GM06990 (cell line): ENCODE data around the gene OPRM1.
"Not testable (repeated sequence)": the region's sequence is repeated elsewhere in the genome, so short reads cannot be mapped to it uniquely, and the experiment has no call there.

ENCODE experiments used
- DNase-seq: peaks from one replicate; pipeline ENCODE4 v3.0.0-alpha.2; 2011; ENCODE audit not compliant: insufficient read length; ENCODE audit errors: extremely low read depth
- H3K27me3 ChIP-seq: replicated peaks from 2 replicates; pipeline ENCODE4 v1.6.0; 2011; ENCODE audit warnings: low read length; ENCODE audit not compliant: control insufficient read depth, insufficient read depth
- H3K36me3 ChIP-seq: 2 replicates; pipeline ENCODE4 v1.5.1; 2011; ENCODE audit warnings: low read length; ENCODE audit not compliant: control insufficient read depth, insufficient read depth
- H3K4me3 ChIP-seq: replicated peaks from 2 replicates; pipeline ENCODE4 v1.5.1; 2011; ENCODE audit warnings: low read depth, mild to moderate bottlenecking, control low read depth, low read length
- CTCF ChIP-seq: IDR thresholded peaks from 2 replicates; pipeline ENCODE4 v1.5.1; 2011; ENCODE audit warnings: low read length, control low read depth, mild to moderate bottlenecking, inconsistent platforms; ENCODE audit not compliant: insufficient read depth, poor library complexity, severe bottlenecking

The OPRM1 gene

GRCh38 chr6:154197196-154197860 lies 158.3 kb downstream of the OPRM1 start:
- H3K36me3 ChIP-seq = no peaks in the 10 kb centered on the region; the same call in 1 of the 2 replicates
- no peak overlapping the region; the same call in 1 of the 2 replicates for H3K4me3 ChIP-seq
- DNase-seq = no peak
- TF ChIP-seq CTCF = no peak
- H3K27me3 ChIP-seq = no peaks in the 10 kb centered on the region

DNA sequence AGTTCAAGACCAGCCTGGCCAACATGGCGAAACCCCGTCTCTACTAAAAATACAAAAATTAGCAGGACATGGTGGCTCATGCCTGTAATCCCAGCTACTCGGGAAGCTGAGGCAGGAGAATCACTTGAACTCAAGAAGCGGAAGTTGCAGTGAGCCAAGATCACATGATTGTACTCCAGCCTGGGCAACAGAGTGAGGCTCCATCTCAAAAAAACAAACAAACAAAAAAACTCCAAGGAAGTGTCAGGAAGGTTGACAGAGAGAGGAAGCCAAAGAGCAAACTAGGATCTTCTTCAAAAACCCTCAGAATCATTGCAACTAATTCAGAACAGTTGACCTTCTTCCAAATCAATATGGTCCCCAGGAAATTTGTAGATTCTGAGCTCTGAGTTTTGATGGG lies 162.6 kb downstream of the OPRM1 start:
- H3K4me3 ChIP-seq, H3K36me3 ChIP-seq, H3K27me3 ChIP-seq, DNase-seq: not testable (repeated sequence)

DNA sequence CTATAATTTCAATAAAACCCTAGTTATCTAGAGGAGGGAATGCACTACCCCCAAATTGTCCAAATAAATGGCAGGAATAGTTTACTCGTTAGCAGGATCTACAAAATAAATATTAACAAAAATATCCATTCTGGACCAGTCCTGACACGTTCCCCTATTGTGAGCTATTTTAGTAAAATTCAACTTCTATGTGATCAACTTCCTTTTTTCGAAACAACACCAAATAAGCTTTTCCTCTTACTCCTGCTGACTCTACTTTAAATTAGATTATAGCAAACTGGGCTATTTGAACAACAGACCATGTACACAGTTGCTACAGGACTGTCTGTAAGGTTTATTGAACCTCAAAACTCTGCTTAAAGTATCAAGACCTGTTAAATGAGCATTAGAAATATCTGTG lies 163.3 kb downstream of the OPRM1 start:
- no peak for TF ChIP-seq CTCF
- DNase-seq = no peak
- H3K36me3 ChIP-seq = no peaks in the 10 kb centered on the region; the same call in none of the 2 replicates
- H3K4me3 ChIP-seq = no peak overlapping the region
- H3K27me3 ChIP-seq = no peaks in the 10 kb centered on the region

DNA sequence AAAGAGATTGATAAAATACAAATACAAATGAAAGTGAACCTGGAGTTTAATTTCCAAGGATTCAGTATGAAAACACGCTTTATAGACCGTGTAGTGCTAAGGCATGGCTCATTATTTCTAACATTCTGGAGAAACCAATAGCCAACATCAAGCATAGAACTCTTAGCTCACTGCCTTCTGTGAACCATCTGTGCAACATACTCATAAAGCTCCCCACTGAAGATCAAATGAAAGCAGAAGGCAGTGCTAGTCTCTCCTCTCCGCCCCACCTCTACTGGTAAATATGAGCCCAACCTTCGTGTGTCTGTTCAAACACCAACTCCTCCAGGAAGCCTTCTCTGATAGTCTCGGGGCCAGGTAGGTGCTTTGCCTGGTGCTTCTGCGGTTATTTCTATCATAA lies 163.9 kb downstream of the OPRM1 start:
- no peak for TF ChIP-seq CTCF
- H3K36me3 ChIP-seq = no peaks in the 10 kb centered on the region; the same call in 1 of the 2 replicates
- no peak for DNase-seq
- H3K4me3 ChIP-seq = no peak overlapping the region
- no peaks in the 10 kb centered on the region for H3K27me3 ChIP-seq

DNA sequence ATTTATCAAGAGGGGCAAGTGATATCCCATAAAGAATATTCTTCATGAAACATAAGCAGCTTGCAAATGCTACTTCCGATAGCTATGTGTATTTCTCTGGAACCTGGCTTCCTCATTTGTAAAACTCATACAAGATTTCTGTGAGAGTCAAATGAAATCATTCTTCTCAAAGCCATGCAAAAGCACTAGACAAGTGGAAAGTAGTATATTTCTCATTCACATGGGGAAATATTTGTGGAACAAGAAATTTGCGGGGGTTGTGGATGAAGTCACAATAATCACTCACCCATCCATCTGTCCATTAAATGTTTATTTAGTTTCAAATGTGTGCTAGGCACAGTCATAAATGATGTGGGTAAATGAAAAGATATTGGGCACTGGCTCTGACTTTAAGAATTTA lies 167.1 kb downstream of the OPRM1 start:
- TF ChIP-seq CTCF = no peak
- DNase-seq = no peak
- H3K27me3 ChIP-seq = no peaks in the 10 kb centered on the region
- no peak overlapping the region for H3K4me3 ChIP-seq
- no peaks in the 10 kb centered on the region; the same call in 1 of the 2 replicates for H3K36me3 ChIP-seq

- TF ChIP-seq CTCF = no peak
These were observed 168.0 kb downstream of the OPRM1 start for GRCh38 chr6:154206996-154207395.

More at GRCh38 chr6:154206996-154207395, 168.0 kb downstream of the OPRM1 start:
- no peak for DNase-seq
- no peak overlapping the region for H3K4me3 ChIP-seq
- H3K36me3 ChIP-seq = no peaks in the 10 kb centered on the region; the same call in 1 of the 2 replicates
- H3K27me3 ChIP-seq = no peaks in the 10 kb centered on the region
